Activated CD4-positive, alpha-beta T cell treated with anti-CD3 and anti-CD28 coated beads, Interleukin-2, amount 10 ng/mL, durations not matched to agents 24 days and 14 days (primary cell): Measurements from ENCODE around the gene DICER1. TPM values are rescaled to one million over a fixed set of nuclear protein-coding genes. Genes with fewer than 3 reads are reported as not detected.

Source experiments
- DNase-seq: peaks from one replicate; pipeline ENCODE4 v3.0.0; 2022
- H3K27ac Mint-ChIP-seq: one replicate; pipeline ENCODE4 v1.8.0; 2022; ENCODE audit warnings: mild to moderate bottlenecking, mixed read lengths
- H3K27me3 Mint-ChIP-seq: one replicate; pipeline ENCODE4 v1.8.0; 2022; ENCODE audit warnings: mixed read lengths
- H3K36me3 Mint-ChIP-seq: one replicate; pipeline ENCODE4 v1.8.0; 2022; ENCODE audit warnings: low read depth, mild to moderate bottlenecking, mixed read lengths
- H3K4me1 Mint-ChIP-seq: one replicate; pipeline ENCODE4 v1.8.0; 2021; ENCODE audit warnings: mixed read lengths
- H3K4me3 Mint-ChIP-seq: one replicate; pipeline ENCODE4 v1.8.0; 2022; ENCODE audit warnings: mild to moderate bottlenecking, moderate library complexity, mixed read lengths
- H3K9me3 Mint-ChIP-seq: one replicate; pipeline ENCODE4 v1.8.0; 2021; ENCODE audit warnings: mixed read lengths
- intact Hi-C: fragments of 100-400 bp; cut with micrococcal nuclease; formaldehyde crosslinking; loops from one replicate; pipeline ENCODE4 v1.15.1; 2023
- total RNA-seq: library from RNA; stranded (reverse); gene quantifications from 2 replicates; pipeline ENCODE4 v1.2.3, GENCODE V29; 2022

The DICER1 gene
- total RNA-seq, 1 donor from 2014 or later, result 77.0 TPM

DNA sequence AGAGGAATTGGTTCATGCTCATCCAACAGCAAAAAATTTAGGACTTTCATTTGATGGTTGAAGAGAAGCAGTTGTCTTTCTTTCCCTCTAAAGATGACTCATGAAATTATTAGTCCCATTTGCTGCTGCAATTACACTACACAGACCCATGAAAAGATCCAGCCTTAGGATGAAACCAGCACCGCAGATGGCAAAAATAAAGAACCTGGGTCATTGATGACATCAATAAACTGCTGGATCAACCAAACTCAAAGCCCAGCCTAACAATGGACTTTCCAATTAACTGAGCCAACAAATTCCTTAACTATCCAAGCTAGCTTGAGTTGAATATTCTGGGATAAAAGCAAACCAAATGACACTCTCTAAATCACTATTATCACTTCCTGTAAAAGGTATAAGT, 20.7 kb downstream of the DICER1 start:
- no peak for DNase-seq
- Mint-ChIP-seq H3K27ac (no peak overlapping the region), H3K36me3 (peaks cover 26% of the 10 kb centered on the region), H3K4me1 (peaks cover 25% of the 10 kb centered on the region), H3K9me3 (no peaks in the 10 kb centered on the region), H3K4me3 (no peak overlapping the region), H3K27me3 (no peaks in the 10 kb centered on the region)
- intact Hi-C loops, result no loop called here

DNA sequence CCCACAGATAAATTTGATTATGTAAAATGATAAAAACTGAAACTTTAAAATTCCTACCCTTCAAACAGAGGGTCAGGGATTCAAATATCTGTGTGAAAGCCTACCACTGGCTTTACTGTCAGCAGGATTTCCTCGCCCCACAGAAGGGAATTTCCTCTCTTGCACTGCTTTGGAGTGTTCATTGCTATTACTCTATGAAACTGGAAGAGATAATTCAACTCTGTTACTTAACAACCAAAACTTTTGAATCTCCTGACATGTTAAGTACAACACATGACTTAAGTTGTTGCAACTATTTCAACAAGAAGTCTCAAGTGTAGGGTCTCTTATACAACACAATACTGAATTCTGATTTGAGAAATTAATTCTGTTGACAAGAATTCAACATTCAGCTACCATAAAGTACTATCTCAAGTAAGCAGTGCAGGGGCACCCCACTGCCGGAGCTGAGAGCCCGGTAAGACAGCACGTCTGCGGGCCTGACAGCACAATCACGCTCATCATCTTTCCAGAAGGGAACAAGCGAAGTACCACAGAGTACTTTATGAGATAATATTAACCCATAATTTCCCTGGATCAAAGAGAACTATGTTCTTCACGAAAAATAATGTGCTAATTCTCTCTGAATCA, 22.9 kb downstream of the DICER1 start:
- intact Hi-C loops, result no loop called here
- no peaks in the 10 kb centered on the region for H3K9me3 Mint-ChIP-seq
- no peaks in the 10 kb centered on the region for H3K27me3 Mint-ChIP-seq
- H3K4me1 Mint-ChIP-seq, result peaks cover 26% of the 10 kb centered on the region
- no peak for DNase-seq
- no peak overlapping the region for H3K4me3 Mint-ChIP-seq
- H3K27ac Mint-ChIP-seq, result peak overlapping the region; percentile 24
- H3K36me3 Mint-ChIP-seq, result peaks cover 39% of the 10 kb centered on the region

DNA sequence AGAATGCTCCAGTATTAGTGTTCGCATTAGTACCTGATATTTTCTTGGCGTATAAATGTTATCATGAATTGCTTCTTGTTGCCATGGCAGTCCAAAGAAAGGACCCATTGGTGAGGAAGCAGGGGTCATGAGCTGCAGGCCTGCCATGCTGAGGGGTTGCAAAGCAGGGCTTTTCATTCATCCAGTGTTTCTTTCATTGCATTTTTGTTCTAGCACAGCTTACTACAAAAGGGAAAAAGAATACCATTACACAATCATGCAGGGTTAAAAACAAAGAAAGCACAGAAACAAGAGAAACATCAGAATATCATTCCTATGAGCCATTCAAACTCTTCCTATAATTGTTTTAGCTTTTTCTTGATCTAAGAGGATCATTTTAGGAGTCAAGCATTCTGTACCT, 24.0 kb downstream of the DICER1 start:
- Mint-ChIP-seq H3K27me3 (no peaks in the 10 kb centered on the region), H3K4me3 (no peak overlapping the region), H3K27ac (no peak overlapping the region), H3K36me3 (peaks cover 48% of the 10 kb centered on the region), H3K9me3 (no peaks in the 10 kb centered on the region), H3K4me1 (peaks cover 33% of the 10 kb centered on the region)
- intact Hi-C loops, result no loop called here
- no peak for DNase-seq

DNA sequence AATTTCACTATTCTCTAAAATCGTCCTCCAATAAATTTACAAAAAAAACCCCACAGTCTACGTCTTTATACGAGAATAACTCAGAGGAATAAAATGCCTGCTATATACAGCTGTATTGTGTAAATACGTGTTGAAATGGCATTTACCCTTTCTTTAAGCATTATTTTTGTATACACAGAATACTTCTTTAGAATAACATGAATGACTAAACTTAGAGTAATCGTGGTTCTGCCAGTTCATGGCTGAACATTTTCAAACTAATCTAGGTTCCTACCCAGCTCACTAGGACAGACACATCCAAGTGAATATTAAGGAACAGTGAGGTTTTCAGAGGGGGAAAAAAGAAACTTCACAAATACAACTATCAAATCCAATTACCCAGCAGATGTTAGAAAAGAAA, 24.6 kb downstream of the DICER1 start:
- Mint-ChIP-seq H3K9me3 (no peaks in the 10 kb centered on the region), H3K4me1 (peaks cover 33% of the 10 kb centered on the region), H3K27me3 (no peaks in the 10 kb centered on the region), H3K4me3 (no peak overlapping the region), H3K36me3 (peaks cover 50% of the 10 kb centered on the region), H3K27ac (no peak overlapping the region)
- no peak for DNase-seq
- intact Hi-C loops, result no loop called here

DNA sequence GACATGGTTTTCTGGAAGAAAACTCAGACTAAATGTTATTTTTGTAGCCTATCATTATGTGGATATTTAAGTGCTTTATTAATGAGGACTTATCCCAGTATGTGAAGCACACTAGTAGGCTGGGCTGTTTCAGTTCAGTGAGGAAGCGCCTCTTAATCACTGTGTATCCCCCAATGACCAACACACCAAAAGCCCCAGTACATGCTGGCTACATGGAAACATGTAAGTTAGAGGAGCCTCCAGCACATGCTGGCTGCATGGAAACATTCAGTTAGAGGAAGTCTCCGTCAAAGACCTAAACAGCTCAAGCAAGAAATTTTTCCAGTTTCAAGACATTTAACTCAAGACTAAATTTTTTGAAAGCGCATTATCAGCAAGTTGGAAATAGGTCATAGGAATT, 26.8 kb downstream of the DICER1 start:
- Mint-ChIP-seq H3K27me3 (no peaks in the 10 kb centered on the region), H3K9me3 (no peaks in the 10 kb centered on the region), H3K36me3 (peaks cover 52% of the 10 kb centered on the region), H3K4me3 (no peak overlapping the region), H3K4me1 (peaks cover 28% of the 10 kb centered on the region), H3K27ac (no peak overlapping the region)
- intact Hi-C loops, result no loop called here
- DNase-seq, result no peak

DNA sequence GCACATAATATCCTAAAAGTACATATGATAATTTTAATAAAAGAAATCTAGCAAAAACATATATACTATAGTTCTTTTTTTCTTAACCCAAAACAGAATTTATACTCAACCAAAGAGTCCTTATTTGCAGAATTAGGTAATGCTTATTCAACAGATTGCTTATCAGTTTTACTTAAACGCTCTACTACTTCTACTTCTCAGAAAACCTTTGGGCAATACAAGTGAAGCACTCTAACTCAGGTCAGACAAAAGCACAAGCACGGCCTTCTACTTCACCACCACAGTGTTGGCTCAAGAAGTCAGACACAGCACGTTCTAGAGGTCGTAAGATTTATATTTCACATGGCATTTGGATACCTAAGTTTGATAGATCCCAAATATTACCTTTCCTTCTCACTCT, 29.2 kb downstream of the DICER1 start:
- Mint-ChIP-seq H3K4me1 (peaks cover 20% of the 10 kb centered on the region), H3K27ac (no peak overlapping the region), H3K36me3 (peaks cover 63% of the 10 kb centered on the region), H3K4me3 (no peak overlapping the region), H3K27me3 (no peaks in the 10 kb centered on the region), H3K9me3 (no peaks in the 10 kb centered on the region)
- DNase-seq, result no peak
- intact Hi-C loops, result loop anchor here (10.0 kb wide), 1 partner anchor 237 kb away; no protein-coding TSS in a partner anchor

DNA sequence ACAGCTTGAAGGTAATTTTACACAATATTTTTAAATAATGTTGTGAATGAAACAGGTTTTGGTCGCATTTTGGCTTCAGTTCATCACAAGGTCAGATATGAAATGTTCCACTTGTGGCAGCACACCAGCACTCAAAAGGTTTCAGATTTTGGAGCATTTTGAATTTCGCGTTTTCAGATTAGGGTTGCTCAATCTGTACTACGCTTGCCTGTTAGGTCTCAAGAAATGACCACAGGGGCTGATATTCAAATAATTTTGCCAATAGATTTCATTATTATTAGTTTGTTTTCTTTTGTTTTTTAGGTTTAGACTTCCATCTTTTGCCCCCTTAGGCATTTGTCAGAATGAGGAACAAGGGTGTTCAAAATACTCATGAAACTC, 29.8 kb downstream of the DICER1 start:
- H3K9me3 Mint-ChIP-seq, result no peaks in the 10 kb centered on the region
- no peak overlapping the region for H3K4me3 Mint-ChIP-seq
- no peak for DNase-seq
- intact Hi-C loops, result loop anchor here (10.0 kb wide), 1 partner anchor 237 kb away; no protein-coding TSS in a partner anchor
- H3K27ac Mint-ChIP-seq, result no peak overlapping the region
- H3K27me3 Mint-ChIP-seq, result no peaks in the 10 kb centered on the region
- peaks cover 62% of the 10 kb centered on the region for H3K36me3 Mint-ChIP-seq
- H3K4me1 Mint-ChIP-seq, result peaks cover 20% of the 10 kb centered on the region

DNA sequence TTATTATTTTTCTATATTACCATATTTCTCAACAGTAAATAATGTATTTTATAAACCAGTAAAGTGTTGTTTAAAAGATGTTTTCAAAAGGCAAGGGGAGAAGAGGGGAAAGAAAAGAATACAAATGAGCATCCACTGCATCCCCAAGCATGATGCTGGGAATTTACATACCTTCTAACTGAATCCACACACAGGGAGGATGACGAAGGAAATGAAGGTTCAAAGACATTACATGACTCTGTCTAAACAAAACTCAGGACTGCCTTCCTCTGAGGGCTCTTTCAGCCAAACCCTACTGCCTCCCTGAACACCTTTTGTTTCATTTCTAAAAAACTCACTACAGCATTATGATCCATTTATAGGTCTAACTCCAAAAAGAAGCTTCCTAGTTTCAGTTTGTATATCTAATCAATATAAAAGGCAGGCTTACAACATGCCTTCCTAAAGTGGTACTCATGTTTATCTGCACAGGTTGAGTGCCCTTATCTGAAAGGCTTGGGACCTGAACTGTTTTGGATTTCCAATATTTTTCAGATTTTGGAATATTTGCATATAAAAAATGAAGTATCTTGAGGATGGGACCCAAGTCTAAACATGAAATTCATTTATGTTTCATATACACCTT, 30.3 kb downstream of the DICER1 start:
- H3K4me3 Mint-ChIP-seq, result no peak overlapping the region
- DNase-seq, result no peak
- H3K27me3 Mint-ChIP-seq, result no peaks in the 10 kb centered on the region
- H3K4me1 Mint-ChIP-seq, result peaks cover 20% of the 10 kb centered on the region
- no peak overlapping the region for H3K27ac Mint-ChIP-seq
- intact Hi-C loops, result loop anchor here (10.0 kb wide), 1 partner anchor 238 kb away; no protein-coding TSS in a partner anchor
- H3K36me3 Mint-ChIP-seq, result peaks cover 61% of the 10 kb centered on the region
- no peaks in the 10 kb centered on the region for H3K9me3 Mint-ChIP-seq

DNA sequence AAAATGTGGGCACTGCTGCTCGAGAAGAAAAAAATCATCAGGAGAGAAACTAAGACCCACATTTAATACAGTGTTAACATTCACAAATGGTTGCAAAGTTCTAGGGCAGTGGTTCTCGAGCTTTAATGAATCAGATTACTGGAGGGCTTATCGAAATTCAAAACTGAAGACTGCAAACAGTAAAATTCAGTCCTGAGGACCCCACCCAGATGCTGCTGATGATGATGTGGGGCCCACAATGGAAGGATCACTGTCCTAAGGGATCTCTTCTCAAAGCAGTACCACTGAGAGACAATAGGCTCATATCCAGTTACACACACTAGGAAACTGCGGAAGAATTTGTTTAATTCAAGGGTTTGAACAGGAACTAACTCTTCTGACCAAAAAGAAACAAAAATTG, 31.4 kb downstream of the DICER1 start:
- Mint-ChIP-seq H3K4me3 (no peak overlapping the region), H3K9me3 (no peaks in the 10 kb centered on the region), H3K36me3 (peaks cover 58% of the 10 kb centered on the region), H3K4me1 (peaks cover 17% of the 10 kb centered on the region), H3K27me3 (no peaks in the 10 kb centered on the region), H3K27ac (peak overlapping the region; percentile 37)
- intact Hi-C loops, result loop anchor here (10.0 kb wide), 1 partner anchor 239 kb away; no protein-coding TSS in a partner anchor
- DNase-seq, result no peak

DNA sequence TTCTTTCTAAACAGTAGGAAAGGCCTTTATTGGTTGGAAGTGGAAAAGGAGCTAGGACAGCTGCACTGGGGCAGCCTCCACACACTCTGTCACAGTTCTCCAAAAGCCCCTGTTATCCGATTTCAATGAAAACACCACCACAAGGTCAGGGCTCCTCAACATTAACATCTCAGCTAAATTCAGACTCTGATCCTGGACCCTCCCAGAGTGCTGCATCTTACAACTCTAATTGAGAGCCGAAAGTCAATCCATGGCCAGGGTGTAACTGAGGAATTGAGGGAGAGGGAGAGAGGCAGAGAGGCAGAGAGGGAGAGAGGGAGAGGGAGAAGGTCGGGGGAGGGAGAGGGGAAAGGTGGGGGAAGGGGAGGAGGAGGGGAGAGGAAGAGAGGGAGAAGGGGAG, 32.1 kb downstream of the DICER1 start:
- no peak overlapping the region for H3K4me3 Mint-ChIP-seq
- intact Hi-C loops, result loop anchor here (10.0 kb wide), 1 partner anchor 240 kb away; no protein-coding TSS in a partner anchor
- H3K27me3 Mint-ChIP-seq, result no peaks in the 10 kb centered on the region
- peaks cover 55% of the 10 kb centered on the region for H3K36me3 Mint-ChIP-seq
- DNase-seq, result no peak
- H3K9me3 Mint-ChIP-seq, result no peaks in the 10 kb centered on the region
- H3K4me1 Mint-ChIP-seq, result peaks cover 17% of the 10 kb centered on the region
- no peak overlapping the region for H3K27ac Mint-ChIP-seq

DNA sequence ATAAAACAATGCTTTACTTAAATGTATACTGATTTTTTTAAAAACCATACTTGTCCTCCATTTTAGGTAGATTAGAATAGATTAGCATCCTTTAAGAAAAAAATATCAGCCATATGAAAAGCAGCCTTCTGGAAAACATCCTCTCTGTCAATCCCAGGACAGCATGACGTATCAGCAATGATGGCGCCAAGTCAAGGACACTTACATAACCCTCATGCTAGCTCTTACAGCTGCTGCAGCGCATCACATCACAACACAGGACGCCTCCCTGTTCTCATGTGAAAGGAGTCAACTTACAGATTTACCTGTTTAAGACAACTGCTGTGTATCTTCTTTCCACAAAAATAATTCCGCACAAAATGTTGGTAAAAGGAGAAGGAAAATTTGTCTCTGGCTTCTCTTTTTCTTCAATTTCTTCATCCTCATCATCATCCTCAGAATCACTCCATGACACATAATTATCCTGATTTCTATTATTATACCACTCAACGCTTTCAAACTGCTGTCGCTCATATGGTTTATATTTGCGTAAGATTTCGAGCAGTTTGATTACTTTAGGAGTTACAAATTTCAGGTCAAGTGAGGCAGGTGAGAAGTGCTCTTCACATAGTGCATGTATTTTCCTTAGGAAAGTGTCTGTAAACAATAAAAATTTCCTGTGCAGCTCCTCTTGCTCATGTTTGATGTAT, 33.3 kb downstream of the DICER1 start:
- Mint-ChIP-seq H3K9me3 (no peaks in the 10 kb centered on the region), H3K27ac (no peak overlapping the region), H3K4me3 (no peak overlapping the region), H3K27me3 (no peaks in the 10 kb centered on the region), H3K36me3 (peaks cover 45% of the 10 kb centered on the region), H3K4me1 (peaks cover 14% of the 10 kb centered on the region)
- DNase-seq, result no peak
- intact Hi-C loops, result loop anchor here (10.0 kb wide), 1 partner anchor 241 kb away; no protein-coding TSS in a partner anchor

DNA sequence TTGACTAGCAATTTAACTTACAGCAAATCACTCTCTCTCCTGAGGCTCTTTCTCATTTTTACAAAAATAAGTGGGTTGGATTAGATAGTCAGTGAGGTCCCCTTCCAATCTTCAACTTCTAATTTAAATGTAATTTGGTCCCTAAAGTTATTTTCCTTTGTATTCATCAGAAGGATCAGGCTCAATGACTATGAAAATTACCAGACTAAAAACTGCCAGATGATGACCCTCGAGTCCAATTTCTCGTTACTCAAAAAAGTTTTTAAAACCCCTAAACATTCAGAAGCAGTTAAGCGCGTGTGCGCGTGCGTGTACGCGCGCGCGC, 34.7 kb downstream of the DICER1 start:
- Mint-ChIP-seq H3K27ac (no peak overlapping the region), H3K4me1 (peaks cover 4% of the 10 kb centered on the region), H3K36me3 (peaks cover 43% of the 10 kb centered on the region), H3K4me3 (no peak overlapping the region), H3K9me3 (no peaks in the 10 kb centered on the region), H3K27me3 (no peaks in the 10 kb centered on the region)
- intact Hi-C loops, result loop anchor here (10.0 kb wide), 1 partner anchor 242 kb away; no protein-coding TSS in a partner anchor
- DNase-seq, result no peak

DNA sequence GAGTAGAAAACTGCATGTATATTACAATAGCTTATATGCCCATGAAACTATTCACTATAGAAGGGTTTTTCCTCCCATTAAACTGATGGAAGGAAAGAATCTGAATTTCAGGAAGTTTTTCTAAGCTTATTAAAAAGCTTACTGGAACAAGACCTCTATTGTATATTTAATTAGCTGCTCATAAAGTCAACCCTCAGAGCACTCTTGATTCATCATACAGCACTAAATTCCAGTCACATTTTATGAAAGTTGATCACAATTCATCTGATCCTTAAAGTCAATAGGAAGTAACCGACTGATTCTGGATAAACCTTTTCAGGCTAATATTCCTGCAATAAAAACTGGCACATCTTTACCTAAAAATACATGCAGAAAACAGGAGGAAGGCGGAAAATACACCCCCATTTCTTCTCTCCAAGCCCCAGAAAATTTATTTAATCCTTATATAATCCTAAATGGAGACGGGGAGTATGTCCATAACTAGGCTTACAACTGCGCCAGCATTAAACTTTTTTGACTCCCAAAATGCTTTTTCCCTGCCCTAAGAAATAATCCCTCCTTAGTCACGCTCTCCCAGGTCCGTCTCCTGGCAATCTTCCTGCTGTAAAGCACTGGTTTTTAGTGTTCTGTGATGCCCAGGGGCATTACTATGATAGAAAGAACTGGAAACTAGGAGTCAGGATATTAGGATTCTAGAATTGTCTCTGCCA, 35.3 kb downstream of the DICER1 start:
- peaks cover 45% of the 10 kb centered on the region for H3K36me3 Mint-ChIP-seq
- no peaks in the 10 kb centered on the region for H3K9me3 Mint-ChIP-seq
- H3K4me1 Mint-ChIP-seq, result peaks cover 4% of the 10 kb centered on the region
- H3K27me3 Mint-ChIP-seq, result no peaks in the 10 kb centered on the region
- H3K27ac Mint-ChIP-seq, result no peak overlapping the region
- no peak for DNase-seq
- no peak overlapping the region for H3K4me3 Mint-ChIP-seq
- intact Hi-C loops, result loop anchor here (10.0 kb wide), 1 partner anchor 243 kb away; no protein-coding TSS in a partner anchor

DNA sequence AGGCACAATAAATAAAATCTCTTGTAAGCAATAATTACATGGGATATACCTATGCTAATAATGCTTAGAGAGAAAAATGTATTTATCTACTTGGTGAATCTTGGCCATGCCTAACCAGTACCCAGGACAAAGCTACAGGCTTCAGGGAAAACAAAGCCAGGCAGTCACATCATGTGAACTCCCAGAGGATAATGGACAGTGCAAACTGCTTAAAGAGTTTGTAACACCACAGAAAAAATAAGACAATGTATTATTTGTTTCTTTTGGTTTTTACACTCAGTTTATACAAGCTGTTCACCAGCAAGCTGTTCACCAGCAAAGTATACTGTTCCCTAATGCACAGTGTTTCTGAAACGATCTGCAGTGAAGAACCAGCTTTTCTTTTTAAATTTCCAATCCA, 38.0 kb downstream of the DICER1 start:
- intact Hi-C loops, result no loop called here
- H3K27me3 Mint-ChIP-seq, result no peaks in the 10 kb centered on the region

More for the DNA sequence above, 38.0 kb downstream of the DICER1 start:
- no peaks in the 10 kb centered on the region for H3K9me3 Mint-ChIP-seq
- no peak for DNase-seq
- no peak overlapping the region for H3K27ac Mint-ChIP-seq
- peaks cover 47% of the 10 kb centered on the region for H3K36me3 Mint-ChIP-seq
- no peak overlapping the region for H3K4me3 Mint-ChIP-seq
- peaks cover 2% of the 10 kb centered on the region for H3K4me1 Mint-ChIP-seq
